ENCODE results near the gene LCP1.
"Not testable (repeated sequence)": the region's sequence is repeated elsewhere in the genome, so short reads cannot be mapped to it uniquely, and the experiment has no call there.

LCP1 gene, protein sequence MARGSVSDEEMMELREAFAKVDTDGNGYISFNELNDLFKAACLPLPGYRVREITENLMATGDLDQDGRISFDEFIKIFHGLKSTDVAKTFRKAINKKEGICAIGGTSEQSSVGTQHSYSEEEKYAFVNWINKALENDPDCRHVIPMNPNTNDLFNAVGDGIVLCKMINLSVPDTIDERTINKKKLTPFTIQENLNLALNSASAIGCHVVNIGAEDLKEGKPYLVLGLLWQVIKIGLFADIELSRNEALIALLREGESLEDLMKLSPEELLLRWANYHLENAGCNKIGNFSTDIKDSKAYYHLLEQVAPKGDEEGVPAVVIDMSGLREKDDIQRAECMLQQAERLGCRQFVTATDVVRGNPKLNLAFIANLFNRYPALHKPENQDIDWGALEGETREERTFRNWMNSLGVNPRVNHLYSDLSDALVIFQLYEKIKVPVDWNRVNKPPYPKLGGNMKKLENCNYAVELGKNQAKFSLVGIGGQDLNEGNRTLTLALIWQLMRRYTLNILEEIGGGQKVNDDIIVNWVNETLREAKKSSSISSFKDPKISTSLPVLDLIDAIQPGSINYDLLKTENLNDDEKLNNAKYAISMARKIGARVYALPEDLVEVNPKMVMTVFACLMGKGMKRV

DNA sequence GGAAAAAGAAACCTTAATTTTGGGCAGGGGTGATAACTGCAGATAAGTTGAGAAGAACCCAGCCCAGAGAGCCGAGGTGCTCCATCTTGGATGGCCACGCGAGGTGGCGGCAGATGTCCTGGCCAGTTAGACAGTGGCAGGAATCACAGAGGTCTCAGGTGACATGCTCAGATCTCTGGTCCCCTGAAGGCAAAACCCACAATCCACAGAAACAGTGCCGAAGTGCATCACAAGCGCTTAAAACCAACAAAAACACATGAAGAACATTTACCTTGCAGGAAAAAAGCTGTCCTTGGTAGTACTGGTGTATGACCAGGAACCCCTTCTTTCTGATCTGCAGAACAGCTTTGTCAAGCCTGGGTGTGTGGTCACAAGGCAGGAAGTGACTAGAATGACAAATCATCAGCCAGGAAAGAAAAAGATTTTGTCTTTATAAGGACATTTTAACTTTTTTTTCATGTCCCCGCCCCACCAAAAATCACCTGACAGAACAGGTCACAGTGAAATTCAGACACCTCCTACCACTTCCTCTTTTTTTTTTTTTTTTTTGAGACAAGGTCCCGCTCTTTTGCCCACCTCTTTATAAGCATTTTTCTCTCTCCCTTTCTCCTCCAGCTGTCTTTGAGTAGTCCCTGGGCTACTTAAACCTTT is at the start of gene LCP1:
LCP1 (minus strand) TSS at position 338 of the 651 bp plus-strand sequence. CDS start 22,515 bp downstream, outside the sequence.
- no peak for DNase-seq

DNA sequence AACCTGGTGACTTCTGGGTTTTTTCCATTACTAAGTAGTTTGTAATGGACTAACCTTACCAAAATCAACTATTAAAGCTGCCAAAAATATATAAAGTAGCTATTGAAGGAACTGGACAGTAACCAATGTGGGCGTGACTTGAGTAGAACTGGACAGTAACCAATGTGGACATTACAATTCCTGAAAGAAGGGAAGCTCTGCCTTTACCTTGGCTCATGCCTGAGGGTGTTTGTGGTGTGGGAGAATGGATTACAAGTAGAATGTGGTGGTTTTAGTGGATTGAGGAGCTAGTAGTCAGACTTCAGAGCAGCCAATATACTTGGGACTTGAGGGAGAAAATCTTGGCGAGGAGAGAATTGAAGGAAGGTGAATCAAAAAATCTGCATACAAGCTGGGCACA is 47.3 kb upstream of the LCP1 start:
- no peak for DNase-seq

DNA sequence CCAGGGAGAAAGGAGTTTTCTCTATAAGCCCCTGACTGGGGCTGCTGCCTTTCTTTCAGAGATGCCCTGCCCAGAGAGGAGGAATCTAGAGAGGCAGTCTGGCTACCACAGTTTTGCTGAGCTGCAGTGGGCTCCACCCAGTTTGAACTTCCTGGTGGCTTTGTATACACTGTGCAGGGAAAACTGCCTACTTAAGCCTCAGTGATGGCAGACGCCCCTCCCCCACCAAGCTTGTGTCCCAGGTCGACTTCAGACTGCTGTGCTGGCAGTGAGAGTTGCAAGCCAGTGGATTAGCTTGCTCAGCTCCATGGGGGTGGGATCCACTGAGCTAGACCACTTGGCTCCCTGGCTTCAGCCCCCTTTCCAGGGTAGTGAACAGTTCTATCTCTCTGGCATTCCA is 38.3 kb upstream of the LCP1 start:
- not testable (repeated sequence) for DNase-seq

DNA sequence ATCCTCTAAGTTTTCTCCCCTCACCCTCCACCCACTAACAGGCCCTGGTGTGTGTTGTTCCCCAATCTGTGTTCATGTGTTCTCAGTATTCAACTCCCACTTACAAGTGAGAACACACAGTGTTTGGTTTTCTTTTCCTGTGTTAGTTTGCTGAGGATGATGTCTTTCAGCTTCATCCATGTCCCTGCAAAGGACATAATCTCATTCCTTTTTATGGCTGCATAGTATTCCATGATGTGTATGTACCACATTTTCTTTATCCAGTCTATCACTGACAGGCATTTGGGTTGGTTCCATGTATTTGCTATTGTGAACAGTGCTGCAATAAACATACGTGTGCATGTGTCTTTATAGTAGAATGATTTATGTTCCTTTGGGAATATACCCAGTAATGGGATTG is 32.8 kb upstream of the LCP1 start:
- DNase-seq: not testable (repeated sequence)

DNA sequence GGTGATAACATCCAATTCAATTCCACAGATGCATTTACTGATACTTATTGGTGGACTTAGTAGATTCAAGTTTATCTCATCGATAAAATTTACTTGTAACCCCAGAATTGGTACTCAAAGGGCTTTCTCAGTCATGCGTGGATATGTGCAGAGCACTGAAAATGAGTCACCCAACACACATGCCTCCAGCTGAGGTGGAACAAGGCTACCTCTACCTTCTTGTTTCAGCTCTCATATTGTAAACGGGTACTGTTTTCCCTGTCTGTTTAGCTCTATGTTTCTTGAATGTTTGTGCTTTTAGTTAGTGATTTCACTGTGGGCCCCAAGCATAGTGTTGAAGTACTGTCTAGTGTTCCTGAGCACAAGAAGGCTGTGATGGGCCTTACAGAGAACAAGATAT is 31.3 kb upstream of the LCP1 start:
- no peak for DNase-seq

DNA sequence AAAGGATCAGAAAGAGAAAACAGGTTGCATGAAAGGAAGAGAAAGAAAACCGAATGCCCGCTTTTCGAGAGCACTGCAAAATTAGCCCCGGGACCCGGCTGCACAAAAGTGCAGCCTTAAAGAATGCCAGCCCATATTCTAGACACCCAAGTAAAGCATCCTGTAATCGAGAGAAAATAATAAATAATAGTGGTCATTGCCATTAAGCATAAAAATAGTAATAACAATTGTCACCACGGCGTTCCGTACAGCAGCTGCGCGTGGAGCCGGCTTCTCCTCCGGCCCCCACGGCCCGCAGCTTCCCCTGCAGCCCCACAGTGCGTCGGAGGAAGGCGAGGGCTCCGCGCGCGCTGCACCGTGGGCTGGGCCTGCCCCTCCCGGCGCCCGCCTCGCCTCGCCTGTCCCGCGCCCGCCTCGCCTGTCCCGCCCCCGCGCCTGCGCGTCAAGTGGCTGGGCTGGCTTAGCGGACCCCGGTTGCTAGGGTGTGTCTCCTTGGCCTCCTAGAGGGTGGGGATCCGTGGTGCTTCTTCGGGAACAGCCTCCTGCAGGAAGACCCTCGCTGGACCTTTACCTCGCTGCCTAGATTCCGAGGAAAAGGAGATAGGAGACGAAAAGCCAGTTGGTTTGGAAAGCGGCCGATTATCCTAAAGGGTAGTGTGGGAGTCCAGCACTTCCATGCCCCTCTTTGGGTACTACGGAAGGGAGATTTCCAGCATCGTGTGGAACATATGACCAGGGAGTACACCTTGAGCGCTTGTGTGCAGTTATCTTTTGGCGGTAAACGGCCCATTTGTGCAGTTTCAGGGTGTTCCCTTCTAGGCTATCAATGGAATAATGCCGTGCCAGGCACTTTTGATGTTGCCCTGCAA is 29.7 kb upstream of the LCP1 start, which contains the start of gene LRRC63:
LRRC63 (plus strand) TSS at position 446 of the 869 bp plus-strand sequence. CDS start 1,107 bp downstream, outside the sequence.
- peak; percentile 38 for DNase-seq

DNA sequence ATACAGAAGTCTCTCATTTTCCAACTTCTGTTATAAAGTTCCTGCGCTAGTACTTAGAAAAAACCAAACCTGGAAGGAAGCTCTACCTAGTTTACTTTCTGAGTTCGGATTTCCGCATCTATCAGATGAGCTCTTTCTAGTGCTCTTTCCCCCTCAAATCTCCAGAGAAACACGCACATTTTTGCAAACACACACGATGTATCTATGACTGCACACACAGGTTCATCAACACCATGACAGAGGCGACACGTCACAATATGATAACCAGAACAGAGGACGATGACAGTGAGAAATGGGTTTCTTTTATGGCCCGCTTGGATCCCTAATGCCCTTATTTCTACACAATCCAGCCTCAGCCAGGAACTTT is 29.1 kb upstream of the LCP1 start:
- peak; percentile 1 for DNase-seq

DNA sequence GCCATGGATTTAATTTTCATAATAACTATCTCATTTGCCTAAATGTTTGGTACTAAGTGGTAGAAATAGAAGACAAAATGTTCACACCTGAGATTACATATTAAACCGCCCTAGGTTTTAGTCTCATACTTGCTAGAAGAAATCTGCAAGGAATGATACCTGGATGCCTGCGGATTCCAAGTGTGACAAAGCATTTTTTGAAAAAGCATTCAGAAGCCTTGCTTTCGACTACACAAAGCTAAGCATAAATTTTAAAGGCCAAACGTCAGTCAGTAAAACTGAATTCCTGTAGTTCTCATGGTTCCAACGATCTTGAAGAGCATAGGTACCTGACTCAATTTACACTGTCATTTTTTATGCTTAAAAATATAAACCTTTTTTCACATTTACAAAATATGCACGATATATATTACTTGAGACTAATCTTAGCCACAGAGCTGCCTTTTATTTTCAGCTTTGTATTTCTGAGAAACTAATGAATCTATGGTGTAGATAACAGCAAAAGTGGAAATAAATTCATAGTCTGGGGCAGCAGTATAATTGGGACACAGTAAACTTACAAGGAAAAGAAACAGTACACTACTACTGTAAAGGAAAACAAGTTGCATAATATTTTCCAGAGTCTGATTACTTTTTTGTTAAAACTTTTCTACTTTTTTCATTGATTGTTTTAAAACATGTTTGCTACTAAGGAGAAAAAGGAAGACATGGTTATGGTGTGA is 28.5 kb upstream of the LCP1 start:
- no peak for DNase-seq

DNA sequence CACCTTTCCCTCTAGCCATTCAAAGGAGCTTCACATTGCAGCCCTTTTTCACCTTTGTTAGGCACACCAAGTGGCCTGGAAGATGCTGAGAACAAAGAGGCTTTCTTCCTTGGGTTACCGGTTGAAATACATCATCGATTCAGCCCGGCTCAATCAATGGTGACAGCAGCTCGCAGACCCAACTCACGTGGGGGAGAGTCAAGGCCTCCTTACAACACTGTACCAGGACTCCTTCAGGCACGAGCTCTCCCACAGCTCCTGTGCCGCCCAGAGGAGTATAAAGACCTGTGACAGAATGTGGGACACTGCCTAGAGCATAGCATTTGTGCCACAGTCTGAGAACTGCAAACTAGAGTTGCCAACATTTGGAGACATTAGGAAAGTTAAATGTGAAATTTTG is 25.9 kb upstream of the LCP1 start:
- no peak for DNase-seq

DNA sequence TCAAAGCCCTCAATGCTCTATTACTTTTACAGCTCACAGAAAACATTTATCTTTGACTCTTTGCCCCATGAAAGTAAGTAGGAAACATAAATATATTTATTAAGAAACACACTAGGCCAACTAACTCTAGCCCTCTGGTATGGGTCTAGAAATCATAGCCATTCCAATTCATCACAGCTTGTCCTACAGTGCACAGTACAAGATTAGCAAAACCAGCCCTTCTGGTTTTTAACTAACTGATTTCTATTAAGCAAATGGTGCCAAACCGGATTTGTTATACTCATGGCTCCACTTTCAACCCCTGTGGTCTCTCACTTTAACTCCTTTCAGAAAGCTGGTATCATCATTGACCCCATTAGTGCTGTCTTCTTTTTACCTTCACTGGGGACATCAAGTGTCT is 24.2 kb upstream of the LCP1 start:
- DNase-seq: no peak

DNA sequence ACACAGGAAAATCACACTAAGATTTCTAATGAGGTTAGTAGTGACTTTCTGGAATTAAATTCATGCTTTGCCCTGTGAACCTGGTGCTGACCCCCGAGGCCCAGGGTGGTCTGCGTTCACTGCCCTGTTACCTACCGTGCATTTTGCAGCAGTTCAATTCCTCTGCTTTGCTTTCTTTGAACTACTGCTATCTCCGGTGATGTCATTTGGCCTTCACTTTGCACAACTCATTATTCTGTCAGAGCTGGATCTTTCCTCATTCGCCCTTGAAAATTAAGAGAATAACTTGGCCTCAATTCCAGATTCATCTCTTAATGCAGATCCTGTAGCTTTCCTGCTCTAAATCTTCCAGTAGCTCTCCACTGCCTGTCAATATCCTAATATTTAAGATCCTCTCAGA is 21.0 kb upstream of the LCP1 start:
- DNase-seq: no peak

DNA sequence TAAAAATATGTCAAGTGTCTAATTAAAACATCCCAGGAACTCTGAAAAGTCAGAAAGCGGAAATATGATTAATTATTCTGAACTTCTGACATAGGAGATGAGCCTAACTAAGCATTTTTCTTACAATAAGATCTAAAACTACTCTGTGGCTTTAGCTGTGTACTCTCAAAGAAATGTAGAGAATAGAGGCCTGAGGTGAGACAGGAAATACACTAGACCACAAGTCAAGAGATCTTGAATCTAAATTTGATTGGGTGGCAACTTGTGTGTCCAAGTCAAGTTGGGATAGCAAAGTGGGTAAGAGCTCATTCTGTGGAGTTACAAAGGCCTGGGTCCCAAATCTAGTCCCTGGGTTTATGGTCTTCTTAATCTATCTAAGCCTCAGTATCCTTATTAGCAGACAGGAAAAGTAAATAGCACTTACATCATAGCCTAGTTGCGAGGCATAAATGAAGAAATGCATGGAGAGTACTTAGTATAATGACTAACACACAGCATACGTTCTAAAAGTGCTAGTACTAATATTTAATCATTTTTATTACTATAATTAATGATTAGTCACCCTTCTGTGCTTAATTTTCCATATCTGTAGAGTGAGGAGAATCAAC is 20.3 kb upstream of the LCP1 start:
- DNase-seq: no peak

DNA sequence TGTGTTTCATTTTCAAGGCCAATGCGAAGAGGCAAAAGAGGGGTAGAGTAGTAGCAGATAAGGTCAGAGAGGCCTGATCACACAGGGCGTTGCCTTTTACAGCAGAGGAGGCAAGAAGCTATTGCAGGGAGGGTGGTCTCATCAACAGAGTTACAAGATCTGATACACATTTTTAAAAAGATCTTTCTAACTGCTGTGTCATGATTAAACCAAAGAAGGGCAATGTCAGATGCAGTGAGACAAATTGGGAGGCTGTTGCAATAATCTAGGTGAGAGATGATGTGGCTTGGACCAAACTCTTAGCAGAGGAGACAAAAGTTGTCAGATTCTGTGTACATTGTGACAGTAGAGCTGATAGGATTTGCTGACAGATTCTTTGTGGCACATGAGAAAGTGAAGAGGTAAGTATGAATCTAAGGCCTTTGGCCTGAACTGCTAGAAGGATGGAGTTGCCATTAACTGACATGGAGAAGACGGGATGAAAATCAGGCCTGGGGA is 16.8 kb upstream of the LCP1 start:
- DNase-seq: no peak

DNA sequence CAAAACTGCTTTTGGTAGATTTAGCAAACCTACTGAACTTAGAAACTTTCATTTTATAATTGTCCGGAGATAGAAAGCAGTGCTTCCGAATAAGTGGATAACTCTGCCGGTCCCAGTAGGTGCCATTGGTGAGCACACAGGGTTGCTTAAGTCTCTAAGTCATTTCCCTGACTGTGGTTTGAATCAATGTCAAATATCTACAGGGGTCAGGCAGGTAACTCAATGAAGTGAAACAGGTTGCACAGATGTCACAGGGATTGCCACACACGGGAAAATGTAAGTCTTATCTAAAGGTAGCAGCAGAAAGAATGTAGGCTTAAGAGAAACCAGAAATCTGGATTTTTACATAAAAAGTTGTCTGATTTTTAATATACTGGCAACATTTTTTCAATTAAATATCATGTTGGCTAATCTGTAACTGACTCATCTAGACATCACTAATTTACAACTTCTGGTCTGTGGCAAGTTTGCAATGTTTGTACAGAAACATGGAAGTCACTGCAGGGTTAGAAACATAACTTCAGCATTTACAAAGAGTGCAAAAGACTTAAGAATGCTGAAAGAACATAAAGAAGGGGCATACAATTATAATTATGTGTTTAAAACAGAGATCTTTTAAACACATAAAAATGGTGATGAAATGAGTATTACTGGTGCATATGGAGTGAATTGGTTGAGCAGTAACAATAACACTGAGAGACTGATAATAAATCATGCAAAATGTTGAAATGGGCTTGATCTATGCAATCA is 15.5 kb upstream of the LCP1 start:
- DNase-seq: no peak

DNA sequence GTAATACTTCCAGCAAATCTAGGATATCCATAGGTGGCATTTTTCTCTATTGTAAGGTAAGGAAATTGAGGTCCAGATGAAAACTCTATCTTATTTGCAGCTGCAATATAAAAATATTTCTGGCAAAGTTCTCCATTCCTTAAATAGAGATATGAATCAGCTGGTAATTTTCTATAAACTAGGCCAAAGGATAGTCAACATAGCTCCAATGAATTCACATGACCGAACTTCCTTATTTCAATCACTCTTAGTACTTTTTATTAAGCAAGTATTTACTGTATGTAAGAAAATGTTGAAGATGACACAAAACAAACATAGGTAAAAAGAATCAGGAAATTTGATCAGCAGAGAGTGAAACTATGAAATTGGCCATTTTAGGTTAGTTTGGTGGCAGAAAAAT is 13.0 kb upstream of the LCP1 start:
- DNase-seq: no peak

DNA sequence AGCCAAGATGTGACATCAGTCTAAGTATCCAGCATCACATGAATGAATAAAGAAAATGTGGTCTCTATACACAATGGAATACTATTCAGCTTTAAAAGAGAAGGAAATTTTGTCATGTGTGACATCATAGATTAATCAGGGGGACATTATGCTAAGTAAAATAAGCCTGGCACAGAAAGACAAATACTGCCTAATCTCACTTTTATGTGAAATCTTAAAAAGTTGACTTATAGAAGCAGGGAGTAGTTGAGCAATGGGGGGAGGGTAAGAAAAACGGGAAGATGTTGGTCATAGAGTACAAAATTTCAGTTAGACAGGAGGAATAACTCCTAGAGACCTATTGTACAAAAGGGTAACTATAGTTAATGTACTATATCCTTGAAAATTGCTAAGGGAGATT is 10.4 kb upstream of the LCP1 start:
- no peak for DNase-seq

DNA sequence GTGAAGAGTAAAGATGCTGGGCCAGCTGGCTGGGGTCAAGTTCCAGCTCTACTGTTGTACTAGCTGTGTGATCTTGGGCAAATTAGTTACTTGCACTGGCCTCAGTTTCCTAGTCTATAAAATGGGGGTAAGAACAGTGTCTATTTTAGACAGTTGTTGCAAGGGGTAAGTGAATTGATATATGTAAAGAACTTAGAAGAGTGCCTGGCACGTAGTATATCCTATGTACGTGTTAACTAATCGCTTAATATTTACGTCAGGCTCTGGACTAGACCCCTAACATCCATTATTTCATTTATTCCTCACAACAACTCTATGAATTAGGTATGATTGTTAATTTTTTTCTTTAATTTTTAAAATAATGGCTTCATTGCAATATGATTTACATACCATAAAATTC is 3.7 kb upstream of the LCP1 start:
- no peak for DNase-seq

DNA sequence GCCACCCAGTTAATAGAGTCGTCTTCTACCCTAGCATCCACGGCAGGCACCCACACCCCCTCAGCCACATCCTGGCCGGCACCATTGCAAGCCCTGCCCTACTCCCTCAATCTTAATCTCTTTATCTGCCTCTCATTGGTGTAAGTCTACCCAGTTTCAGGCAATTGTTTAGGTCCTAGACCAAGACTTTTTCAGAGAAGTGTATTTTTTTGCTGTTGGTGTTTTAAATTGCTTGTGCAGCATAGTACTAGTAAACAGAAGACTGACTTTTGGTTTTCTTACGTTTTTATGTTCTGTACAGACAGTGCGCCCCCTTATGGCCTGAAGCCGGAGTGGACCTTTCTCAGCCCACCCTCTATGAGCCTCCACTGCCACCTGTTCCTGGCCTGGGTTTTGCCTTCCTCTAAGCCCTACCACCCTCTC is 2.3 kb upstream of the LCP1 start:
- DNase-seq: no peak

DNA sequence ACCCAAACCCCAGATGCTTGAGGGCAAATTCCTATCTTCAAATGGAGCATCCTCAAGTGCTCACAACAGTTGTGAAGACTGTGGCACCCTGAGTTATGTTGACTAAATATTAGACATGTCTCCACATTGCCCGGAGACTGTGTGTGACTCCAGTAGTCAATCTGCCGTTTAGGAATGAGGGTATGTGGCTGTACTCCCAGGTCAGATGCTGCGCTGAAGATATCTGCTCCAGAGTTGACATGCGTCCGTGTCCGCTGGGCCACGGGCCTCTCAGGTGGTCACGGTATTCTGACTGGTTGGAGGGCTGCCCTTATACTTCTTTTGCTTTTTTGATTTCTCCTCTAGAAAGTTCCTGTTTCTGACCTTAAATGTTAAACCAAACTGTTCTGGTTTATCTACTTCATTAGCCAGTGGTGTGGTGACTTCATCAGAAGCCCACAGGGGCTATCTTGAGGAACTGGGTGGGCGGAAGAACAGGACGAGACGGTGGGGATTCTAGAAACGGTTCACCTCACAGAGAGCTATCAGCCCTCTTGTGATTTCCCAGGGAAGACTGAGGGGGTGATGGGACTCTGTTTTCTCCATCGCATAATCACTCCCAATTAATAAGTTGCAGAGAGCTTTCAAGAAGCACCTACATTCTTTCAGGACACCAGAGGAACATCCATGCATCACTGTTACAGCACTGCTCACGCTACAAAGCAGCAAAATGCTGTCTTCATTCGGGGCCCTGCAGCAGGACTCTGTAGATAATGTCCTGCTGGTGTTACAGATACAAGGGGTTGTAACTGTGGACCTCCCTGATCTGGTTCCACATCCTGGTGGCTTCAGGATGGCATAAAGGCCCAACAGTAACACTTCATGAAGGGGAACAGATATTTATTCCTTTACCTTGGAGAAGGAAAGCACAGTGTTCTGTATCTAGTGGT is 1.3 kb upstream of the LCP1 start:
- DNase-seq: peak; percentile 9

DNA sequence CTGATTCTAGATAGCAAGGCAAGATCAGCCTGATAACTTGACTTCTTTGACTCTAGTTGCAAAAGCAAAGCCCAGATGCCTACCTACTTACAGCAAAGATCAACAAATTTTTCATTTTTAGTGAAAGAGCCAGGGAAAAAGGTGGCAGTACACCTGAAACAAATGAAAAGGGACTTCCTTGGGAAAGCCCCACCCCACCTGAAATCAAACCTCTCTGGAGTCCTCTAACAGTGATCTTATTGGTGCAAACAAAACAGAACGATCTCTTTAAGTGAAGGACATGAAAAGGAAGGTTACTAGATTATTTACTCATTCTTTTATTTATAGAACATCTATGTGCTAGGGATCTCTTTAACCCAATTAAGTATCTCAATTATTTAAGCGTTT is 507 bp upstream of the LCP1 start:
- DNase-seq: peak; percentile 44

Data from DMS79 (cell line).